HL-60/S4 (cell line): ENCODE data around the gene ADGRE3.

Experiments used
- in situ Hi-C: fragments of 300-500 bp; cut with MboI; formaldehyde crosslinking; loops from 2 replicates; pipeline ENCODE4 v1.14.3; 2022; ENCODE audit warnings: low sequenced_read_pairs

The ADGRE3 gene, protein sequence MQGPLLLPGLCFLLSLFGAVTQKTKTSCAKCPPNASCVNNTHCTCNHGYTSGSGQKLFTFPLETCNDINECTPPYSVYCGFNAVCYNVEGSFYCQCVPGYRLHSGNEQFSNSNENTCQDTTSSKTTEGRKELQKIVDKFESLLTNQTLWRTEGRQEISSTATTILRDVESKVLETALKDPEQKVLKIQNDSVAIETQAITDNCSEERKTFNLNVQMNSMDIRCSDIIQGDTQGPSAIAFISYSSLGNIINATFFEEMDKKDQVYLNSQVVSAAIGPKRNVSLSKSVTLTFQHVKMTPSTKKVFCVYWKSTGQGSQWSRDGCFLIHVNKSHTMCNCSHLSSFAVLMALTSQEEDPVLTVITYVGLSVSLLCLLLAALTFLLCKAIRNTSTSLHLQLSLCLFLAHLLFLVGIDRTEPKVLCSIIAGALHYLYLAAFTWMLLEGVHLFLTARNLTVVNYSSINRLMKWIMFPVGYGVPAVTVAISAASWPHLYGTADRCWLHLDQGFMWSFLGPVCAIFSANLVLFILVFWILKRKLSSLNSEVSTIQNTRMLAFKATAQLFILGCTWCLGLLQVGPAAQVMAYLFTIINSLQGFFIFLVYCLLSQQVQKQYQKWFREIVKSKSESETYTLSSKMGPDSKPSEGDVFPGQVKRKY

GRCh38 chr19:14674764-14675163 is at the start of gene ADGRE3:
ADGRE3 (minus strand) TSS chr19:14674844; CDS start chr19:14674770, 74 bp downstream.
- in situ Hi-C loops: no loop called here

GRCh38 chr19:14722127-14722526 is 47.5 kb upstream of the ADGRE3 start:
- in situ Hi-C loops: no loop called here

GRCh38 chr19:14719162-14719561 is 44.5 kb upstream of the ADGRE3 start:
- in situ Hi-C loops: no loop called here

DNA sequence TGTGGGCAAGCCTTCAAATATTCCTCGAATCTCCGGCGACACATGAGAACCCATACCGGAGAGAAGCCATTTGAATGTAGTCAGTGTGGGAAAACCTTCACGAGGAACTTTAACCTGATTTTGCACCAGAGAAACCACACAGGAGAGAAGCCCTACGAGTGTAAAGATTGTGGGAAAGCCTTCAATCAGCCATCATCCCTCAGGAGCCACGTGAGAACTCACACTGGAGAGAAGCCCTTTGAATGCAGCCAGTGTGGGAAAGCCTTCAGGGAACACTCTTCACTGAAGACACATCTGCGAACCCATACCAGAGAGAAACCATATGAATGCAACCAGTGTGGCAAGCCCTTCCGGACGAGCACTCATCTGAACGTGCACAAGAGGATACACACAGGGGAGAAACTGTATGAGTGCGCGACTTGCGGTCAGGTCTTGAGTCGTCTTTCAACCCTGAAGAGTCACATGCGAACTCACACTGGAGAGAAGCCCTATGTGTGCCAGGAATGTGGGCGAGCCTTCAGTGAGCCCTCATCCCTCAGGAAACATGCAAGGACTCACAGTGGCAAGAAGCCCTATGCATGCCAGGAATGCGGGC is 44.0 kb upstream of the ADGRE3 start:
- in situ Hi-C loops: no loop called here

GRCh38 chr19:14715841-14716240 is 41.2 kb upstream of the ADGRE3 start:
- in situ Hi-C loops: no loop called here

- in situ Hi-C loops: no loop called here
These were observed 29.8 kb upstream of the ADGRE3 start for GRCh38 chr19:14704450-14704849.

DNA sequence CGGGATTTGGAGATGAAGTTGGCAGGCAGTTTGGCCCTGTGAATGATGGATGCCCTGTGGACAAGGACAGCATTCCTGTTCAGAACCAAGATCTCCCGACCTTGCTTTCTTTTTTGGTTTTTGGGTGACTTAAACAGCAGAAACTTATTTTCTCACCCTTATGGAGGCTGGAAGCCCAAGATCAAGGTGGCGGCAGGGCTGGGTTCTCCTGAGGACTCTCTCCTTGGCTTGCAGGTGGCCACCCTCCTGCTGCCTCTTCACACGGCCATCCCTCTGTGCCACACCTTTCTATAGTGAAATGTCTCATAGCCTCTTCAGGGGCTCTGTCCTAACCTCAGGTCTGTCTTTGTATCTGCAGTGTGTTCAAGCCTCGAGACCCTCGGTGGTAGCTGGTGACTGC is 29.2 kb upstream of the ADGRE3 start:
- in situ Hi-C loops: no loop called here

DNA sequence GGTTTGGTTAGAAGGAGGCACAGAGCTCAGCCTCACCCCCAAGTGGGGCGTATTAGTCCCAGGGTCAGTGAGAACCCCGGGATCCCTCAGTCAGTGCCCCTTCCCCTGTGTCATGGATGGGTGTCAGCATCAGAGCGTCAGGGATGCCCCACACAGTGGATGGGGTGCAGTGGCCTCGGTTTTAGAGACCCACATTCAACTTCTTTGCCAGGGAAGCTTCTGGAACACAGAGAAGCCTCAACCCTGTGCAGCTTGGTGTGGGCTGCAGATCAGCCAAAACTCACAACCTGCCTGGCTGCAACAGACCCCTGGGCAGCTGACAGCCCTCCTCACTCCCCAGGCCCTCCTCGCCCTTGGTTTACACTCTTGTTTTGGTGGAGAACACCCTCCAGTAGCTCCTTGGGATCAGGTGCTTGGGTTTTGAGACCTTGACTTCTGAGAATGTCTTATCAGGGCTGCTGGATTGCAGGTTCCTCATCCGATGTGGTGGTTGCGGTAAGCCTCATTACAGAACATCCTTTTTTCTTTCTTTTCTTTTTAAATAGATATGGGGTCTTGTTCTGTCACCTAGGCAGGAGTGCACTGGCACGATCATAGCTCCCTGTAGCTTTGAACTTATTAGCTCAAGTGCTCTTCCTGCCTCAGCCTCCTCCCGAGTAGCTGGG is 26.2 kb upstream of the ADGRE3 start:
- in situ Hi-C loops: no loop called here

DNA sequence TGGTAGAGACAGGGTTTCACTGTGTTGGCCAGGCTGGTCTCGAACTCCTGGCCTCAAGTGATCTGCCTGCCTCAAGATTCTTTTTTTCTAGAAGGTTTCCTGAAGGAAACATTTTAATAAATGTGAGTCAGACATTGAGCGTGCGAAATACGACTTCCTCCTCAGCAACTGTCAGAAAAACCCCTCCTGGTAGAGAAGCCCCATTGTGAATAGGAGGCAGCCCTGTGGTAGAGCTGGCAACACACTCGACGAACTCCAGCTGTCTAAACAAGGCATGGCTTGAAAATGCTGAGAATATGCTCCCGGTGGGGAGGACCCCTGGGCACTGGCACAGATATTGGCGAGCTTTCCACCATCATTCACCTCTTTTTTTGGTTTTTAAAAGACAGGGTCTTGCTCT is 25.0 kb upstream of the ADGRE3 start:
- in situ Hi-C loops: no loop called here

DNA sequence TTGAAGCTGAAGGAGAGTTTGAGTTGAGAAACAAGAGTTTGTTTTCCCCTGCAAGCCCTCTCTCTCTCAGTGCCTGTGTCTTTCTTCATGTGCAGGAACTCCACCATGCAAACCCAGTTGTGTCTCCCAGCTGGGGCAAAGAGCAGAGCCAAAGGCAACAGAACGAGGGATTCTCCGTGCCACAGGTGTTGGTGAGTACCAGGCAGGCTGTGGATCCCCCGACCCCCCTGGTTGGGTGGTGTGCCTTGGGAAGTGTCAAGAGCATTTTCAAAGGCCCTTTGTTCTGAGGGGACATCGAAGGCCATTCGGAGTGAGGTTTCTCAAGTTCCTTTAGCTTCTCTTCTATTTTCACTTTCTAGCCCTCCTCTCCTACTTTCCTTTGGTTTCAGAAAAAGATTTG is 20.8 kb upstream of the ADGRE3 start:
- in situ Hi-C loops: no loop called here

- in situ Hi-C loops: no loop called here
These were observed 20.1 kb upstream of the ADGRE3 start for GRCh38 chr19:14694641-14695266.

DNA sequence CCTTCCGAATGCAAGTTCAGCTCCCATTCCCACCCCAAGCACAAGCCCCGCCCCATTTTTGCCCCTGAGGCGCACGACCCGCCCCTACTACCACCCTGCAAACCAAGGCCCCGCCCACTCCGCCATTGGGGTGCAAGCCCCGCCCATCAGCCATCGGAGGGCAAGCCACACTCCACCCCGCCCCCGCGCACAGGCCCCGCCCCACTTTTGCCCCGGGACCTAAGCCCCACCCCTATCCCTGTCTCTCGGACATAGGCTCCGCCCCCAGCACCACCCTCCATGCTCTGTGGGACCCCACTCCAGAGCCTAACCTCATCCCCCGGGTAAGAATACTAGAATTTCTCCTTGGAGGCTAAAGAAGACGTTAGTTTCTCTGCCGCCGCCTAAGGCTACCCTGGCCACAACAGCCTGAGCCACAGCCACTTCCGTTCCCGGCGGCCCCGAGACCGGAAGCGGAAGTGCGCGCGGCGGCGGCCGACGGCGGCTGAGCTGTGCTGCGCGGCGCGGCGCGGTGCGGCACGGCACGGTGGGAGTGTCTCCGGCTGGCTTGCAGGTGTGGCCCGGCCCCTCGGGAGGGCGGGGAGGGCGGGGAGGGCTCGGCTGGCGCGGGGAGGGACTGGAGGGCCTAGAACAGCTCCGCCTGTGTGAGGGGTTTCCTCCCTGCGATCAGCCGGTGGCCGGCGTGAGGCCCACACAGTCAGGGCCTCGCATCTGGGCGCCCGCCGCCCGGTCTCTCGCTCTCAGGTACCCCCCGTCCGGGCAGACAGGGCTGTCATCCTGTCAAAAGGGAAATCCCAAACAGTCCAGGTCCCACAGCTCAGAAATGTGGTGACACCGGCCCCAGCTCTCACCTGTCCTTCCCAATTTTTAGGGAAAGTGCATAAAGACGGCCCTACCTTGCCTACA is 15.2 kb upstream of the ADGRE3 start, which contains the start of gene ZNF333:
Gene ZNF333, plus strand, starts transcription at position 451 of the 906 bp plus-strand sequence. CDS start 3,444 bp downstream, outside the sequence.
- in situ Hi-C loops: loop anchor here (5.0 kb wide), 1 partner anchor 118 kb away; the partner anchor contains the start of gene NDUFB7

DNA sequence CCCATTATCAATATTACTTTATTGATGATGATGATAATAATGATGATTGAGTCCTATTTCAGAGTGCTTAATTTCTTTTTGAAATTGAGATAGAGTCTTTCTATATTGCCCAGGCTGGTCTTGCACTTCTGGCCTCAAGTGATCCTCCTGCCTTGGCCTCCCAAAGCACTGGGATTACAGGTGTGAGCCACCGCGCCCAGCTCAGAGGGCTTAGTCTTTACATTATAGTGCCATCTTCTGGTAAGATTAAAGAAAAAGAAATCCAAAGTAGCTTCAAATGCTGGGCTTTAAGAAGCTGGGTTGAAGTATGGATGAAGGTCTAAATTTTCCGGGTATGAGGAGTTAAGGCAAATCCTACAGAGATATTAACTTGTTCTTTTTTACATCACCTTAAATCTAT is 11.8 kb upstream of the ADGRE3 start:
- in situ Hi-C loops: loop anchor here (5.0 kb wide), 1 partner anchor 114 kb away; the partner anchor contains the start of gene NDUFB7

DNA sequence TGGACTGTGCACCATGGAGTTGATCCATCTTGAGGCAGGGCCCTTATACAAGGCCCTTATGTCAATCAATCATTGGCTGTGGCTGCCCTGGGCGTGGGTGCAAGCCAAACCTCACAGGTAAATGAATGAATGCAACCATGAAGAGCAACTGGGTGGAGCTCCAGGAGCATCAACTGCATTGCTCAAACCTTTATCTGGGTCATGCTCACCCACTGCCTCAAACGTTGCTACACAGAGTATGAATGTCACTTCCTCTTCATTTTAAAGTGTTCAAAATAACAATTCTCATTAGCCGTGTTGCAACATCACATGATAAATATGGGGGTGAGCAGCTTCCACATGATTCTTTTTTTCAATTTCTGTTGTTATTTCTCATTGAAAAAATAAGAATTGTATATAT is 8.8 kb upstream of the ADGRE3 start:
- in situ Hi-C loops: no loop called here

DNA sequence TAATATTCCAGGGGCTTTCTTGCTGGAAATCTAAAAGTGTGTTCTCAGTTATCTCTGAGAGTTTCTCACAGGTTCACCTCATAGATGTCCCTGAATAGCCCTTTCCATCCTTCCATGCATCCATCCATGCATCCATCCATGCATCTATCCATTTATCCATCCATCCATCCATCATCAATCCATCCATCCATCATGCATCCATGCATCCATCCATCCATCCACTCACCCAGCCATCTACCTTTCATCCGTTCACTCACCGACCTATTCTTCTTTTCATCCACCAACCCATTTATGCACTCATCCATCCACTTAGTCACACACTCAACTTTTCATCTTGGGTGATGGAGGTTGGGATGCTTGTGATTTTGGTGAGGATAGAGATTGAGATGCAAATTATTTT is 7.4 kb upstream of the ADGRE3 start:
- in situ Hi-C loops: no loop called here

GRCh38 chr19:14678199-14678598 is 3.6 kb upstream of the ADGRE3 start:
- in situ Hi-C loops: no loop called here

- in situ Hi-C loops: no loop called here
These were observed 2.8 kb upstream of the ADGRE3 start for GRCh38 chr19:14677464-14677863.

- in situ Hi-C loops: no loop called here
These were observed 2.1 kb upstream of the ADGRE3 start for GRCh38 chr19:14676762-14677161.

DNA sequence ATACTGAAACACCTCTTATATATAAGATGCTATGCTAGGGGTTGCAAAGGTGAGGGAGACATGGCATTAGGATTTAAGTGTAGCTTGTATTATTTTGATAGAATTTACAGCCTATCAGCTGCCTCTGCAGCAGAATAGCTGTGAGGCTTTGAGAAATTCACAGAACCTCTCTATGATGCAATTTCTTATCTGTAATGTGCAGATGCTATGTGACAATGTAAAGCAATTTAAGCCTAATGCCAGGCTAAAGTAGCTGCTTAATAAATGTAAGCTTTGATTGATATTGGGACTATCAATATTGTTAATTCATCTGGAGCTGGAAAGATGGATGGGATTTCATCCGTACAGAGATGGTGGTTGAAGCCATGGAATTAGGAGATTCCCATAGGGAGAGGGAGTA is 1.6 kb downstream of the ADGRE3 start:
- in situ Hi-C loops: no loop called here
